Stimulated activated CD4-positive, alpha-beta T cell treated with anti-CD3 and anti-CD28 coated beads, Interleukin-1b, Interleukin-23, amount 100 ng/mL, for 4 hours (primary cell): ENCODE measurements around the gene MAPK4.
"Not testable (repeated sequence)": the region's sequence is repeated elsewhere in the genome, so short reads cannot be mapped to it uniquely, and the experiment has no call there.

Source experiments
- DNase-seq, 2 donors: peaks; one replicate each; pipeline ENCODE4 v3.0.0-alpha.2; 2020; ENCODE audit warnings: low read depth in 2 of 2

MAPK4 gene

DNA sequence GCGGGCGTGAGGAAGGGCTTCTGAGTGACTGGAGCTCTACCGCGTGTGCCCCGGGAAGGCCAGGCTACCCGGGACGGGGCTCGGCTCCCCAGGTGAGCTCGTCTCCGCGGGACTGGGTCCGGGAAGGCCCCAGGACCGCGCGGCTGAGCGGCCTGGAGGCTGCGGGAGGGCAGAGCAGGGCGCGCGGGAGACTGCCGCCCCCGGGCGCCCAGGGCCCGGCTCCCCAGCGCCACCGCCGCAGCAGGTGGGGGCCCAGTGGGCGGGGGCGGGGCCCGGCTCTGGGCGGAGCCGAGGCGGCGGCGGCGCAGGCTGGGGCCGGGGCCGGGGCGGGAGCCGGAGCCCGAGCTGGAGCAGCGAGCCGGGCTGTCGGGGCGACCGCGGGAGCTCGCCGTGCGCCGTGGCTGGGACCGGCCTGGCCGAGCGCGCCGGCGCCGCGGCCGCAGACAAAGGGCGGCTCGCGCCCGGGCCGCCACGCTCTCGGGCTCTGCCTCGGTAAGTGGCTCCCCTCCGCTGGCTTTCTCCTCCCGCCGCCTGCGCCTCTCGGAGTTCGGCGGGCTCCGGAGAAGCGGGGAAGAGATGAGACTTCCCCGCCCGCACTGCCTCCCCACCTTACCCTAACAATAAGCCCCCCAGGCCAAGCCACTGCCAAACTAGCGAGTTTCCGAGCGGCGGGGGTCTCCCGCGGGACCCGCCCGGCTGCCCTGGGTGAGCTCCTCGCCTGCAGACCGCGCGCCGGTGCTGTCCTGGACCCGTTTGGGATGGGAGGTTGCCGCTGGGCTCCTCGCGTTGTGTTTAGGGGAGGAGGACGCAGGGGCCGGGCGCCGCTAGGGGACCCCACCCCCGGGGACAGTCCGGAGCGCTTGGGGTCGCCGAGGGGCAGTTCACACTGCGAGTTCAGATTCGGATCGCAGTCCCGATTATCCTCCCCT, at the start of gene MAPK4:
Gene MAPK4 (plus strand): TSS at position 336 of the 929 bp plus-strand sequence. CDS start 103,872 bp downstream, outside the sequence.
- DNase-seq, result peak in 1 of 2 donors; percentile 23

DNA sequence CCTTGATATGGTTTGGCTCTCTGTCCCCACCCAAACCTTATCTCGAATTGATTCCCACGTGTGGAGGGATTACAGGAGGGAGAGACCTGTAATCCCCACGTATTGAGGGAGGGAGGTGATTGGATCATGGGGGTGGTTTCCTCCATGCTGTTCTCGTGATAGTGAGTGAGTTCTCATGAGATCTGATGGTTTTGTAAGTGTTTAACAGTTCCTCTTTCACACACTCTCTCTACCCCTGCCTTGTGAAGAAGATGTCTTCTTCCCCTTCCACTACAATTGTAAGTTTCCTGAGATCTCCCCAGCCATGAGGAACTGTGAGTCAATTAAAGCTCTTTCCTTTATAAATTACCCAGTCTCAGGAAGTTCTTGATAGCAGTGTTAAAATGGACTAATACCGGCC, 42.6 kb upstream of the MAPK4 start:
- not testable (repeated sequence) for DNase-seq

- DNase-seq, result no peak
Measured at GRCh38 chr18:50518787-50519546, 40.9 kb upstream of the MAPK4 start.

DNA sequence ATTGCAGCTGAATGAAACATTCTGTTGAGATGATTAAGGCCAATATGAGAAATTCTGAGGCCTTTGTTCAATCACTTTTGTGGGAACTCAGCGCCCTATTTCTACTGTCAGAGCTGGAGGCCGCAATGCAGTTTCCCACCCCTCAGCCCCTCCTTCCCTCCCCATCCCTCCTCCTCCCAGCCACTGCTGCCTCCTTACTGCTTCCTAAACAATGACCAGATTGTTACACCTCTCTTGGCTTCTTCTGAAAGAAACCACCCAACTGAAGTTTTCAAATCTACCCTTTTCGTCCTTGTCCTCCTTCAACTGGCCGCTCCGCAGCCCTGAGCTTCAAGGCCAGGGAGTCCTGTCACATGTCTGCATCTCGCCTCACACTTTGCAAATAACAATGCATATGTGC, 36.7 kb upstream of the MAPK4 start:
- DNase-seq, result no peak

DNA sequence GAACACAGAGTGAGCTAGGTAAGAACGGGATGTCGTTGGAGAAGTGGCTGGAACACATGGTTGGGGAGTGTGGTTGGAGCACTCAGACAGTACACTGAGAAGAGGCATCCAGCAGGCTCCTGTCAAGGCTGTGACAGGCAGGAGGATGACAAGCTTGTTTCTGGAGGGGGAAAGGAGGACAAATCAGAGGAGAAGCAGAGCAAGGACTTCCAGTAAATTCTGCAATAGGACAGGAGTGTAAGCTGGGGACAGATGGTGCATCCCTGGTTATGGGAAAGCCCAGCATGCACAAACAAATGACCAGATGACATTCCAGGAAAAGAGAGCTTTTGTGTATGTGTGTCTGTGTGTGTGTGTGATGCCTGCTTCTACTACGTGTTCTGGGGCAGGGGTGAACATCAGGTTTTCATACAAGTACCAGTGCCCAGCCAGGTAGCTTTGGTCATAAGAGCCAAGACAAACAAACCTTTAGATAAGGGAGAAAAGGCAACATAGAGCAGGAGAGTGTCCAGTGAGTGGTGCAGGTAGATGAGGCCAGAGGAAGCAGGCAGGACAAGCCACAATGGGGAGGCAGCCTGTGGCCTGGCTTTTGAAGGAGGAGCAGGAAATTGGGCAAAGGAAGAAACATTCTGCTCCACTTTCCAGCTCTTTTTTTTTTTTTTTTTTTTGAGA, 32.1 kb upstream of the MAPK4 start:
- no peak for DNase-seq

DNA sequence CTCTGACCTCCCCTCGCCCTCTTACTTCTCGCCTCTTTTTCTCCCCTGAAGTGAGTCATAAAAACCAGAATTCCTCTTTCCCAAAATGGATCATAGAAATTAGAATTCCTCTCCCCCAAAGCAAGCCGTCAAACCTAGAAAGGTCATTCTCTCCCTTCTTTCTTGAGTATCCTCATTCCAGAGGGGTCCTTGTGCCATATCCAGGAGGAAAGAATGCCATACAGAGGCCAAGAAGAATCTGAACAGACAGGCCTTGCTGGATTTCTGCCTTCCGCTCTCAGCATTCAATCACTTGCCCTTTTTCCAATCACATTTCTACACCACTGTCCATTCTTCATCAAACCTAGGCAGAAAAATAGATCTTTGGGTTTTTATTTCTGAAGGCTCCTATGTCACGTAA, 31.1 kb upstream of the MAPK4 start:
- no peak for DNase-seq

GRCh38 chr18:50533822-50534221, 26.1 kb upstream of the MAPK4 start:
- DNase-seq, result not testable (repeated sequence)

DNA sequence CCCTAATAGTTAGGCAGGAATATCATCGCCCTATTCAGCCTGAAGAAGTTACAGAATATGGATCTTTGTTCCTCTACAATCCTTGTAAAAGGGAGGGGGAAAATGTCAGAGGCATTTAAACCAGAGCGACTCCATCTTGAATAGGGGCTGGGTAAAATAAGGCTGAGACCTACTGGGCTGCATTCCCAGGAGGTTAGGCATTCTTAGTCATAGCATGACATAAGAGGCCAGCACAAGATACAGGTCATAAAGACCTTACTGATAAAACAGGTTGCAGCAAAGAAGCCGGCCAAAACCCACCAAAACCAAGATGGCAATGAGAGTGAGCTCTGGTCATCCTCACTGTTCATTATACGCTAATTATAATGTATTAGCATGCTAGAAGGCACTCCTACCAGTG, 15.4 kb upstream of the MAPK4 start:
- DNase-seq, result not testable (repeated sequence)

GRCh38 chr18:50545936-50546335, 14.0 kb upstream of the MAPK4 start:
- DNase-seq, result no peak

GRCh38 chr18:50548160-50548559, 11.7 kb upstream of the MAPK4 start:
- no peak for DNase-seq

- DNase-seq, result not testable (repeated sequence)
Measured at GRCh38 chr18:50551651-50552050, 8.2 kb upstream of the MAPK4 start.

DNA sequence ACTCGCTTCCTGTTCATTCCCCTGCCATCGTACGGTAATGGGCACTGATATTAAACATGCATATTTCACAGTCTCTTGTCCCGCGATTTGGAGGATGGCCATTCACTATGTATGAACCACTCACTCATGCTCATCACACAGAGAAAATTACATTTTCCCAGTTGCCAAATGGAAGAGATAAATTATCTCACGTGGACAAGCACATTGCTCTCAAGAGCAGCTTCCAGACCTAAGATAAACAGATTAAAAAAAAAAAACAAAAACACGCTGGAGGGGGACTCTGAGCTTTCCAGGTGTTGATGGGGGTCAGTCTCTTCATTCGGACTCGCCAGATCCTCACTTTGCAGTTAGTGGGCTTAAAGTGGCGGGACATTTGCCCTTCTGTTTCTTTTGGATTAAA, 1.7 kb upstream of the MAPK4 start:
- no peak for DNase-seq

DNA sequence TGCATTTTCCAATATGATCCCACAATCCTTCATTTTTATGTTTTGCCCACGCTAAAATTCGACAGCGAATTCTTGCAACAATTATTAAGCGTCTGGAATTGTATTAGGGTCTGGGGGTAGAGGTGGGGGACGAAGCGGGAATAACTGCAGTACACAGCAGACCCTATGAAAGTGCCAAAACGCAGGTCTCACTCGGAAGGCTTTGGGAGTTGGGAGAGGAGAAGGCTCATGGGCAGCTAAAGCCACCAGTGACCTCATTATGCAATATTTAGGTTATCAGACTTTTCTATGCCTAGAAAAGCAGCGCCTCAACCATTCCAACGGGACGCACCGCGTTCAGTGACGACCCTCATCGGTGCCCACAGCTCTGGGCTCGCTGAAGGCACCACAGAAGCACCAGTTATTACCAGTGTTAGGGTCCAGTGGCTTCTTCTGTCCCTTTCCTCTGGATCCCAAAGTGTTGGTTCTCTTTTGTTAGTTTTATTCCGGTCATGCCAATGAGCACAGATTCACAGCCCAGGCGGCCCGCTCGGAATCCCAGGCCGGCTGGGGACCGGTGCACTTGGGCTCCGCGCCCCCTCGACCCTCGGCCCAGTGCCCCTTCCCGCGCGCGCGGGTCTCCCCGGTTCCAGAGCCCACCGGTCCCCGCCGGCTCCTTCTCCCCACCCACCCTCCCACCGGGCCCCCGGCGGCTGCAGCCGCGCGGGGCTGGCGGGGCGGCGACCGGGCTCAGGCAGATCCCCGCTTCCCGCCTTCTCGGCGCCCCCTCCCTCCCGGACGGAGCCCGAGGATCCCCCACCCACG, 737 bp upstream of the MAPK4 start:
- no peak for DNase-seq

GRCh38 chr18:50560681-50561629, 1.1 kb downstream of the MAPK4 start:
- DNase-seq, result no peak

DNA sequence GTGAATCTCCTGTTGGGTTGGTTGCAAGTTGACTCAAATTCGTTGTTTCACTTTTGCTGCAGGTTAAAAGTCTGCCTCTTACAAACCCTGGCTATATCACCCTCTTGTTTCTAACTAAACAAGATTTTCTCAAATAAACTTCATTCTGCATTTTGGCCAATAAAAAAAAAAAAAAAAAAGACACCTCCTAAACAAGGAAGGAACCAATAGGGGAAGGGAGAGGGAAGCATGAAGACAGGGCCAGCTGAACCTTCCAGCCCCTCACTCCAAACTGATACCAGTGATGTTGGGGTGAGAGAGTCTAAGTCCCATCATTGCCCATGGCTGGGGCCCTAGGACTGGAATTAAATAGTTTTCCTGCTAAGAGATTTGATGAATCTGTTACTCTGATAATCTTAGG, 2.4 kb downstream of the MAPK4 start:
- DNase-seq, result not testable (repeated sequence)

DNA sequence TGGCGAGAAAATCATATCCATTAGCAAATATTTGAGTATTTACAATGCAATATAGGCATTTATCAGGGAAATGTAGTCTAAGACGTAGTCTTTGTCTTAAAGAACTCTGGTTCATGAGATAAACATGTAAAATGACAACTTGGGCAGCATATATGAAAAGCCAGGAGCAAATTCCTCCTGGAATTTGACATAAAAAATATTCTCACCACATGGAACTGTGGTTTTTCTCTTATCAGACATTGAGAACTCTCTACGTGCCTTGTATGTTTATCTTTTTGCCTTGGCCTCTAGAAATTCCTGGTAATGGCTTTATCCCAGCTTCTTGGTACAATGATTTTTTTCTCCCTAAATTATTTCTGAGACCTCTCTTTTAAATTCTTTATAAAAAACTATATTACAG, 2.8 kb downstream of the MAPK4 start:
- no peak for DNase-seq

DNA sequence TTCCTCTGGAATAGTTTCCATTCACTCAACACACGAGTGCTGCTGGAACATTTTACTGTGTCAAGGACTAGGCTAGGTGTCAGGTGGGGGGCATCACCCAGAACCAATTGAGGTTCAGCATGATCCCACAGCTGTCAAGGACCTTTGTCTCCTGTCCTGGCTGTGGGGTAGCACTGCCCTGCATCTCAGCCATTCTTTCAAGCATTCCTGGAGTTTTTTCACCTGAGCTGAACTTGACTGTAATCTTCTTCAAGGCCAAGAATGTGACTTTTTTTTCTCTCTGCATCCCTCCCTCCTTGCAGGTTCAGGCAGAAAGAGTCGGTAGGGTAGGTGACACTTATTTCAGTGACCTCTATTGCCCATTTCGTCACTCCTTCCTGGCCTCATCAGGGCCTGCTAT, 3.5 kb downstream of the MAPK4 start:
- no peak for DNase-seq

DNA sequence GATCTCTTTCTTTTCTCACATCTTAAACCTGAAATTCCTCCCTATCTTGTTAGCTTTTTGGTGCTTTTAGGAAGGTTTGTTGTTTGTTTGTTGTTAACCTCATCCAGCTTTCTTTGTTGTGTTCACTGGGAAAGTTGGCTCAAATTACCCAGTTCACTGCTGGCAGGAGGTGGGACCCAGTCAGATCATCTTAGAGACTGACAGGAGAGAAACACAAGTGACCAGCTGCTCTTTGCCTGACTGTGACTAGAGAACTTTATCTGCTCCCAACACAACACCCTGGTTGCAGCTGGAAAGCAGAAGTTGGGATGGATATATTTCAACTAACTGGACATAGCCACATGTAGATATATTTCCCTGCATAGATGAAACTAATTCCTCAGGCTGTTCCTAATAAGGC, 10.0 kb downstream of the MAPK4 start:
- DNase-seq, result no peak

- no peak for DNase-seq
Measured at GRCh38 chr18:50571606-50572005, 11.7 kb downstream of the MAPK4 start.

DNA sequence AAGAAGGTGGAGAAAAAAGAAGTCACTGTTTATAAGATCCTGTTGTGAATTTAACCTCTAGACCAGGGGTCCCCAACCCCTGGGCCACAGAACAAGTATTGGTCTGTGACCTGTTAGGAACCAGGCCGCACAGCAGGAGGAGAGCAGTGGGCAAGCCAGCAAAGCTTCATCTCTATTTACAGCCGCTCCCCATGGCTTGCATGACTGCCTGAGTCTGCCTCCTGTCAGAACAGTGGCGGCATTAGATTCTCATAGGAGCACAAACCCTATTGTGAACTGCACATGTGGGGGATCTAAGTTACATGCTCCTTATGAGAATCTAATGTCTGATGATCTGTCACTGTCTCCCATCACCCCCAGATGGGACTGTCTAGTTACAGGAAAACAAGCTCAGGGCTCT, 13.3 kb downstream of the MAPK4 start:
- DNase-seq, result not testable (repeated sequence)
